IMR-90 (cell line): ENCODE measurements around the gene SIPA1L3.

Experiments used
- BHLHE40 ChIP-seq: fragments of 150-350 bp; IDR thresholded peaks from 2 replicates; pipeline ENCODE4 v1.6.1; 2016; ENCODE audit warnings: mild to moderate bottlenecking, low read depth, low read length
- CEBPB ChIP-seq: IDR thresholded peaks from 2 replicates; pipeline ENCODE4 v1.6.1; 2012; ENCODE audit warnings: low read depth, low read length, improper control_type of control experiment
- CTCF ChIP-seq: conservative IDR thresholded peaks from 2 replicates; pipeline ENCODE4 v1.5.1; 2012; ENCODE audit warnings: mild to moderate bottlenecking, low read depth, low read length, improper control_type of control experiment
- MAFK ChIP-seq: IDR thresholded peaks from 2 replicates; pipeline ENCODE4 v1.6.1; 2012; ENCODE audit warnings: low read depth, low read length, improper control_type of control experiment
- MXI1 ChIP-seq: IDR thresholded peaks from 2 replicates; pipeline ENCODE4 v1.6.1; 2012; ENCODE audit warnings: low read depth, mild to moderate bottlenecking, low read length, moderate library complexity, borderline replicate concordance
- NFE2L2 ChIP-seq: fragments of 150-350 bp; IDR thresholded peaks from 2 replicates; pipeline ENCODE4 v1.6.1; 2016; ENCODE audit warnings: low read depth, mild to moderate bottlenecking, low read length
- POLR2A ChIP-seq: IDR thresholded peaks from 2 replicates; pipeline ENCODE4 v1.6.1; 2012; ENCODE audit warnings: mild to moderate bottlenecking, low read depth, low read length
- RAD21 ChIP-seq: IDR thresholded peaks from 2 replicates; pipeline ENCODE4 v1.6.1; 2012; ENCODE audit warnings: low read length, improper control_type of control experiment
- RFX5 ChIP-seq: IDR thresholded peaks from 2 replicates; pipeline ENCODE4 v1.8.0; 2012; ENCODE audit warnings: low read depth, mild to moderate bottlenecking, low read length, moderate library complexity
- SMC3 ChIP-seq: fragments of 150-350 bp; IDR thresholded peaks from 2 replicates; pipeline ENCODE4 v1.6.1; 2016; ENCODE audit warnings: low read depth, mild to moderate bottlenecking, antibody characterized with exemption, low read length, moderate library complexity
- USF2 ChIP-seq: fragments of 150-350 bp; IDR thresholded peaks from 2 replicates; pipeline ENCODE4 v1.6.1; 2017; ENCODE audit warnings: mild to moderate bottlenecking, antibody characterized with exemption, low read length, low read depth

GRCh38 chr19:37926711-37927110 lies 19.7 kb downstream of the SIPA1L3 start:
- no peak for TF ChIP-seq CTCF
- TF ChIP-seq POLR2A, result no peak
- no peak for TF ChIP-seq MAFK
- no peak for TF ChIP-seq RAD21
- TF ChIP-seq MXI1, result no peak
- no peak for TF ChIP-seq NFE2L2
- no peak for TF ChIP-seq SMC3
- TF ChIP-seq USF2, result no peak
- no peak for TF ChIP-seq BHLHE40
- TF ChIP-seq RFX5, result no peak
- no peak for TF ChIP-seq CEBPB
